ENCODE data around the gene GORASP1.

GRCh38 chr3:39064646-39065045, 42.8 kb downstream of the GORASP1 start:
- TF ChIP-seq CTCF (IDR thresholded peaks at IDR 0.05) = no peak
- no peak for TF ChIP-seq POLR2A (IDR thresholded peaks at IDR 0.05)
- TF ChIP-seq EP300 (IDR thresholded peaks at IDR 0.05; ENCODE audit: low read depth) = no peak
- no peak for TF ChIP-seq POLR2AphosphoS5 (IDR thresholded peaks at IDR 0.05)
